Nephron progenitor cell (in vitro differentiated cells): Measurements from ENCODE around the gene HEBP1.

Source experiments
- DNase-seq: peaks from one replicate; pipeline ENCODE4 v3.0.0; 2021
- H3K27ac Mint-ChIP-seq: 2 replicates; pipeline ENCODE4 v1.8.0; 2021; ENCODE audit warnings: mild to moderate bottlenecking, moderate library complexity, mixed read lengths
- H3K27me3 Mint-ChIP-seq: 2 replicates; pipeline ENCODE4 v1.8.0; 2021; ENCODE audit warnings: mild to moderate bottlenecking, low read depth, mixed read lengths; ENCODE audit not compliant: poor library complexity
- H3K36me3 Mint-ChIP-seq: 2 replicates; pipeline ENCODE4 v1.8.0; 2021; ENCODE audit warnings: low read depth, mixed read lengths
- H3K4me1 Mint-ChIP-seq: 2 replicates; pipeline ENCODE4 v1.8.0; 2021; ENCODE audit warnings: mixed read lengths
- H3K4me3 Mint-ChIP-seq: 2 replicates; pipeline ENCODE4 v1.8.0; 2021; ENCODE audit warnings: mild to moderate bottlenecking, moderate library complexity, mixed read lengths
- H3K9me3 Mint-ChIP-seq: 2 replicates; pipeline ENCODE4 v1.8.0; 2021; ENCODE audit warnings: mild to moderate bottlenecking, moderate library complexity, mixed read lengths
- CTCF ChIP-seq: fragments of 200-600 bp; sonication (generic); IDR thresholded peaks from 2 replicates; pipeline ENCODE4 v1.5.0; 2021; ENCODE audit warnings: antibody characterized with exemption

HEBP1 gene

GRCh38 chr12:12960639-12961209 is 39.3 kb downstream of the HEBP1 start:
- Mint-ChIP-seq H3K4me3 (no peak overlapping the region), H3K27me3 (peaks cover 6% of the 10 kb centered on the region), H3K9me3 (peaks cover 12% of the 10 kb centered on the region), H3K36me3 (peaks cover 6% of the 10 kb centered on the region), H3K4me1 (no peaks in the 10 kb centered on the region), H3K27ac (no peak overlapping the region)
- DNase-seq: no peak
- TF ChIP-seq CTCF: no peak

- TF ChIP-seq CTCF: no peak
- no peak overlapping the region for H3K27ac Mint-ChIP-seq
- H3K4me3 Mint-ChIP-seq: no peak overlapping the region
- H3K9me3 Mint-ChIP-seq: peaks cover 5% of the 10 kb centered on the region
- no peaks in the 10 kb centered on the region for H3K36me3 Mint-ChIP-seq
- DNase-seq: no peak
- peaks cover 14% of the 10 kb centered on the region for H3K4me1 Mint-ChIP-seq
- peaks cover 4% of the 10 kb centered on the region for H3K27me3 Mint-ChIP-seq
Observed at GRCh38 chr12:12958886-12959285, 41.2 kb downstream of the HEBP1 start.

GRCh38 chr12:12954878-12955625 is 45.0 kb downstream of the HEBP1 start:
- no peak for TF ChIP-seq CTCF
- peaks cover 20% of the 10 kb centered on the region for H3K4me1 Mint-ChIP-seq
- no peak overlapping the region for H3K27ac Mint-ChIP-seq
- H3K4me3 Mint-ChIP-seq: no peak overlapping the region
- H3K36me3 Mint-ChIP-seq: peaks cover 6% of the 10 kb centered on the region
- peaks cover 4% of the 10 kb centered on the region for H3K27me3 Mint-ChIP-seq
- no peak for DNase-seq
- H3K9me3 Mint-ChIP-seq: peaks cover 5% of the 10 kb centered on the region

- peaks cover 10% of the 10 kb centered on the region for H3K9me3 Mint-ChIP-seq
- H3K4me1 Mint-ChIP-seq: peaks cover 20% of the 10 kb centered on the region
- peaks cover 10% of the 10 kb centered on the region for H3K36me3 Mint-ChIP-seq
- no peak for DNase-seq
- H3K4me3 Mint-ChIP-seq: no peak overlapping the region
- peaks cover 4% of the 10 kb centered on the region for H3K27me3 Mint-ChIP-seq
- TF ChIP-seq CTCF: no peak
- H3K27ac Mint-ChIP-seq: no peak overlapping the region
Observed at GRCh38 chr12:12954356-12954755, 45.7 kb downstream of the HEBP1 start.

- DNase-seq: no peak
- H3K9me3 Mint-ChIP-seq: peaks cover 10% of the 10 kb centered on the region
- no peak for TF ChIP-seq CTCF
- no peak within 1 kb of the TSS for H3K4me3 Mint-ChIP-seq
- H3K36me3 Mint-ChIP-seq: peaks cover 10% of the 10 kb centered on the region
- no peak within 1 kb of the TSS for H3K27ac Mint-ChIP-seq
- peaks cover 20% of the 10 kb centered on the region for H3K4me1 Mint-ChIP-seq
- peaks cover 6% of the 10 kb centered on the region for H3K27me3 Mint-ChIP-seq
Observed at GRCh38 chr12:12952036-12952435, 48.0 kb downstream of the HEBP1 start, which contains the start of gene GPRC5D. GPRC5D (minus strand) TSS chr12:12952170; CDS start chr12:12950384, 1,786 bp downstream.
